ENCODE data around the gene CD7.

The CD7 gene

GRCh38 chr17:82314727-82315605 is 2.4 kb downstream of the CD7 start:
- no peak for DNase-seq (ENCODE audit: low spot score)

GRCh38 chr17:82314012-82314726 is 3.2 kb downstream of the CD7 start:
- DNase-seq (ENCODE audit: low spot score): no peak

- DNase-seq (ENCODE audit: low spot score): no peak
These were observed 4.0 kb downstream of the CD7 start for GRCh38 chr17:82313195-82314011.

- DNase-seq (ENCODE audit: low spot score): no peak
These were observed 5.4 kb downstream of the CD7 start for GRCh38 chr17:82311971-82312370.

GRCh38 chr17:82310877-82311276 is 6.5 kb downstream of the CD7 start:
- DNase-seq (ENCODE audit: low spot score): no peak

- no peak for DNase-seq (ENCODE audit: low spot score)
These were observed 7.5 kb downstream of the CD7 start for GRCh38 chr17:82309656-82310570.

DNA sequence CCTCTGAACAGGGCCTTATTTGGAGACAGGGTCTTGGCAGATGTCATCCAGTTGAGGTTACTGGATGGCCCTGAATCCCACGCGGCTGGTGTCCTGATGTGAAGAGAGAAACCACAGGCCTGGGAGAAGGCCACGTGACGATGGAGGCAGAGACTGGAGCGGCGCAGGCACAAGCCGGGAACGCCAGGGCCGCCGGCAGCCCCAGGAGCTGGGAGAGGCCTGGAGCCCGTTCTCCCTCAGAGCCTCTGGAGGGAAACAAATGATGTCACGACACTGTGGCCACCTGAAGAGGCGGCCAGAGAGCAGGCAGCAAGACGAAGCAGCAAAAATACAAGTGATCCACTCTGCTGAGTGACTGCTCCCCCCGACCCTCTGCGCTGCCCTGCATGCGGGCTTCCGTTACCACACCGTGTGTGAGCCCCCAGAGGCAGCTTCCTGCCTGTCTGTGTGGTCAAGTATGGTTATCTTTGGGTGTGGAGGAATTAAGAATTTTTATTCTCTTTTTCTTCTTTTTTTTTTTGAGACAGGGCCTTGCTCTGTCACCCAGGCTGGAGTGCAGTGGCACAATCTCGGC is 11.6 kb downstream of the CD7 start:
- DNase-seq (ENCODE audit: low spot score): no peak

- no peak for DNase-seq (ENCODE audit: low spot score)
These were observed 12.3 kb downstream of the CD7 start for GRCh38 chr17:82304826-82305726.

- no peak for DNase-seq (ENCODE audit: low spot score)
These were observed 13.2 kb downstream of the CD7 start for GRCh38 chr17:82303944-82304808.

GRCh38 chr17:82302991-82303943 is 14.1 kb downstream of the CD7 start:
- DNase-seq (ENCODE audit: low spot score): peak; percentile 34

- DNase-seq (ENCODE audit: low spot score): no peak
These were observed 14.8 kb downstream of the CD7 start for GRCh38 chr17:82302568-82302963.

- DNase-seq (ENCODE audit: low spot score): peak; percentile 44
These were observed 15.4 kb downstream of the CD7 start for GRCh38 chr17:82301916-82302567.

- DNase-seq (ENCODE audit: low spot score): no peak
These were observed 16.0 kb downstream of the CD7 start for GRCh38 chr17:82301300-82301915.

DNA sequence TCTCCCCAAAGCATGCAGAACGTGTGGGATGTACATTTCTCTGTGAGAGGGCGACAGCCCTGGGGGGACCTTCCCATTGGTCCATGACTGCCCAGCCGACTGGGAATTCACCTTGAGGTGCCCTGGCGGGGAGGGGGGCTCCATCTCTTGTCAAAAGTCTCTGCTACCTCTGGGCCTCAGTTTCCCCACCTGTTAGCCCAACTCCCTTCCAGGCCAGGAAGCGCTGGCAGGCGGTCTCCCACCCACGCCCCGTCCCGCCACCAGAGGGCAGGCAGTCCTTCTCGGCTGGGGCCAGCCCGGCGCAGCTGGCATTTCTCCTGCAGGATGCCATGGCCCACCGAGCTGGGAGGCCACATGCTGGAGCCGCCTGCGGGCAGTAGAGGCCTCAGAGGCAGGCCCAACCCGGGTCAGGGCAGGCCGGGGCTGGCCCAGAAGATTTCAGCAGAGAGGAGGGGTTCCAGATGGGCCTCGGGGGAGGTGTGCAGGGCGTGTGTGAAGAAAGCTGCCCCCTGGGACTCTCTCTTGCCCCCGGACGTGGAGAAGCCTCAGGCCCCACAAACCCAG is 16.6 kb downstream of the CD7 start:
- peak; percentile 63 for DNase-seq (ENCODE audit: low spot score)

DNA sequence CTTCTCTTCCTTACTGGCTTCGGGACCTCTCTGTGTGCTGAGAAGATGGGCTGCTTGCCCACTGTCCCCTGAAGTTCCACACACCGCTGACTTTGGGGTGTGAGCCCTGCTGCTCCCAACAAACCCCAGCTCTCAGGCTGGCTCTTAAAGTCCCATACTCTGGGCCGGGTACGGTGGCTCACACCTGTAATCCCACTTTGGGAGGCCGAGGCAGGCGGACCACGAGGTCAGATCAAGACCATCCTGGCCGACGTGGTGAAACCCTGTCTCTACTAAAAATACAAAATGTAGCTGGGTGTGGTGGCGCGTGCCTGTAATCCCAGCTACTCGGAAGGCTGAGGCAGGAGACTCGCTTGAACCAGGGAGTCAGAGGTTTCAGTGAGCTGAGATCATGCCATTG is 17.2 kb downstream of the CD7 start:
- no peak for DNase-seq (ENCODE audit: low spot score)

GRCh38 chr17:82299452-82299851 is 18.0 kb downstream of the CD7 start:
- DNase-seq (ENCODE audit: low spot score): no peak

Measured in CD4-positive, alpha-beta T cell treated with Interleukin-2 at 100 ng/mL for 4 hours (primary cell).